WTC11 (cell line): ENCODE data around the gene NADK2. TPM values are rescaled to one million over a fixed set of nuclear protein-coding genes. Genes with fewer than 3 reads are reported as not detected.

Experiments used
- AR ChIP-seq: fragments of 250-450 bp; sonication (Bioruptor Pico); IDR thresholded peaks from 2 replicates; pipeline ENCODE4 v1.9.0; 2021; ENCODE audit warnings: mild to moderate bottlenecking
- E2F1 ChIP-seq: sonication (generic); formaldehyde crosslinking; IDR thresholded peaks from 2 replicates; pipeline ENCODE4 v1.8.0; 2022; ENCODE audit warnings: mild to moderate bottlenecking, missing genetic modification reagents
- ERG ChIP-seq: fragments of 250-450 bp; sonication (Bioruptor Pico); IDR thresholded peaks from 2 replicates; pipeline ENCODE4 v1.8.0; 2021; ENCODE audit warnings: mild to moderate bottlenecking
- FOXJ3 ChIP-seq: sonication (generic); formaldehyde crosslinking; IDR thresholded peaks from 2 replicates; pipeline ENCODE4 v1.9.0; 2021; ENCODE audit warnings: missing genetic modification reagents, mild to moderate bottlenecking, borderline replicate concordance
- HMGA2 ChIP-seq: fragments of 250-450 bp; sonication (Bioruptor Pico); IDR thresholded peaks from 2 replicates; pipeline ENCODE4 v1.4.0; 2021; ENCODE audit warnings: mild to moderate bottlenecking, moderate library complexity
- HMGXB4 ChIP-seq: sonication (generic); formaldehyde crosslinking; IDR thresholded peaks from 2 replicates; pipeline ENCODE4 v1.8.1; 2023; ENCODE audit warnings: mild to moderate bottlenecking, moderate library complexity, missing genetic modification reagents
- IRF1 ChIP-seq: sonication (generic); formaldehyde crosslinking; IDR thresholded peaks from 2 replicates; pipeline ENCODE4 v1.8.0; 2023; ENCODE audit warnings: missing genetic modification reagents
- KAT7 ChIP-seq: sonication (generic); formaldehyde crosslinking; IDR thresholded peaks from 2 replicates; pipeline ENCODE4 v1.8.1; 2023; ENCODE audit warnings: missing genetic modification reagents, mild to moderate bottlenecking, borderline replicate concordance
- NR1H2 ChIP-seq: sonication (generic); formaldehyde crosslinking; IDR thresholded peaks from 2 replicates; pipeline ENCODE4 v1.9.0; 2021; ENCODE audit warnings: mild to moderate bottlenecking, moderate library complexity, missing genetic modification reagents
- NR2C2 ChIP-seq: sonication (generic); formaldehyde crosslinking; IDR thresholded peaks from 2 replicates; pipeline ENCODE4 v1.8.0; 2022; ENCODE audit warnings: mild to moderate bottlenecking, missing genetic modification reagents
- PREB ChIP-seq: sonication (generic); formaldehyde crosslinking; IDR thresholded peaks from 2 replicates; pipeline ENCODE4 v1.8.1; 2022; ENCODE audit warnings: mild to moderate bottlenecking, missing genetic modification reagents, moderate library complexity, borderline replicate concordance
- PRRX2 ChIP-seq: fragments of 250-450 bp; sonication (Bioruptor Pico); IDR thresholded peaks from 2 replicates; pipeline ENCODE4 v1.8.0; 2021; ENCODE audit warnings: mild to moderate bottlenecking
- RELA ChIP-seq: sonication (generic); formaldehyde crosslinking; IDR thresholded peaks from 2 replicates; pipeline ENCODE4 v1.8.1; 2022; ENCODE audit warnings: missing genetic modification reagents, mild to moderate bottlenecking, borderline replicate concordance
- SOX15 ChIP-seq: fragments of 250-450 bp; sonication (Bioruptor Pico); IDR thresholded peaks from 2 replicates; pipeline ENCODE4 v1.9.0; 2021; ENCODE audit warnings: mild to moderate bottlenecking
- STAT6 ChIP-seq: sonication (generic); formaldehyde crosslinking; conservative IDR thresholded peaks from 2 replicates; pipeline ENCODE4 v1.8.1; 2023; ENCODE audit warnings: mild to moderate bottlenecking, low read depth, missing genetic modification reagents, moderate library complexity
- TCF7 ChIP-seq: sonication (generic); formaldehyde crosslinking; IDR thresholded peaks from 2 replicates; pipeline ENCODE4 v1.8.0; 2022; ENCODE audit warnings: mild to moderate bottlenecking, low read depth, missing genetic modification reagents, moderate library complexity
- TEAD4 ChIP-seq: sonication (generic); formaldehyde crosslinking; IDR thresholded peaks from 2 replicates; pipeline ENCODE4 v1.8.0; 2022; ENCODE audit warnings: mild to moderate bottlenecking, missing genetic modification reagents
- ZBTB43 ChIP-seq: sonication (generic); formaldehyde crosslinking; IDR thresholded peaks from 2 replicates; pipeline ENCODE4 v1.8.1; 2023; ENCODE audit warnings: mild to moderate bottlenecking, missing genetic modification reagents
- ZNF232 ChIP-seq: sonication (generic); formaldehyde crosslinking; IDR thresholded peaks from 2 replicates; pipeline ENCODE4 v1.8.0; 2022; ENCODE audit warnings: mild to moderate bottlenecking, missing genetic modification reagents
- ZNF317 ChIP-seq: sonication (generic); formaldehyde crosslinking; IDR thresholded peaks from 2 replicates; pipeline ENCODE4 v1.8.1; 2023; ENCODE audit warnings: low read depth, mild to moderate bottlenecking, moderate library complexity, missing genetic modification reagents, borderline replicate concordance
- ZNF425 ChIP-seq: fragments of 250-450 bp; sonication (Bioruptor Pico); conservative IDR thresholded peaks from 2 replicates; pipeline ENCODE4 v1.9.0; 2021; ENCODE audit warnings: mild to moderate bottlenecking
- total RNA-seq: library from RNA; stranded (reverse); gene quantifications from 3 replicates; pipeline ENCODE4 v1.2.3, GENCODE V29; 2021

Gene NADK2
- total RNA-seq, 1 experiment from 2014 or later, result 11.7 TPM

- TF ChIP-seq ZBTB43 (CRISPR knock-in tag) (peak; percentile 84), AR (CRISPR knock-in tag) (no peak), KAT7 (no peak), HMGXB4 (CRISPR knock-in tag) (peak; percentile 24; the same call in 1 of the 2 replicates), ERG (CRISPR knock-in tag) (0 out of 2 replicates have a peak, but pooled peaks have one; percentile 55), RELA (CRISPR knock-in tag) (peak; percentile 89; the same call in 1 of the 2 replicates), IRF1 (peak; percentile 82; the same call in 1 of the 2 replicates), STAT6 (CRISPR knock-in tag) (no peak), NR1H2 (CRISPR knock-in tag) (peak; percentile 80), HMGA2 (CRISPR knock-in tag) (no peak), PREB (CRISPR knock-in tag) (no peak), FOXJ3 (CRISPR knock-in tag) (0 out of 2 replicates have a peak, but pooled peaks have one; percentile 59), ZNF317 (CRISPR knock-in tag) (0 out of 2 replicates have a peak, but pooled peaks have one; percentile 52), TCF7 (CRISPR knock-in tag) (peak; percentile 83; the same call in 1 of the 2 replicates), SOX15 (CRISPR knock-in tag) (no peak), PRRX2 (CRISPR knock-in tag) (no peak; the same call in 1 of the 2 replicates), ZNF425 (no peak), E2F1 (CRISPR knock-in tag) (no peak; the same call in 1 of the 2 replicates), ZNF232 (CRISPR knock-in tag) (peak; percentile 88), NR2C2 (CRISPR knock-in tag) (peak; percentile 67), TEAD4 (CRISPR knock-in tag) (peak; percentile 71; the same call in 1 of the 2 replicates)
Observed at GRCh38 chr5:36241631-36242533, at the start of gene NADK2 (continued).
